Uterus (tissue), 2 donors: ENCODE results near the gene CHMP5.

Source experiments
- CTCF ChIP-seq, 4 experiments: fragments of 200-600 bp in 2 of 4; fragments of 450-650 bp in 2 of 4; sonication (generic) in 2 of 4; IDR thresholded peaks; one replicate each; pipeline ENCODE4 v1.5.1; 2016 to 2019; ENCODE audit warnings: antibody characterized with exemption in 4 of 4, mild to moderate bottlenecking in 2 of 4, moderate library complexity in 1 of 4
- POLR2A ChIP-seq, 2 donors: fragments of 450-650 bp; IDR thresholded peaks; one replicate each; pipeline ENCODE4 v1.6.1; 2016; ENCODE audit warnings: antibody characterized with exemption in 2 of 2, mild to moderate bottlenecking in 1 of 2, moderate library complexity in 1 of 2

GRCh38 chr9:33267151-33267767 lies 2.4 kb downstream of the CHMP5 start:
- TF ChIP-seq POLR2A (IDR thresholded peaks at IDR 0.05) (no peak), CTCF (IDR thresholded peaks at IDR 0.05) (no peak)
